Astrocyte of the cerebellum (primary cell): Measurements from ENCODE around the gene ANKRD34A.

ENCODE experiments used
- DNase-seq: peaks from one replicate; pipeline ENCODE4 v3.0.0-alpha.2; 2011; ENCODE audit warnings: low read depth
- H3K4me3 ChIP-seq: 2 replicates; pipeline ENCODE4 v1.5.1; 2011; ENCODE audit warnings: mild to moderate bottlenecking, low read depth, low read length, moderate library complexity
- in situ Hi-C: cut with HindIII; loops from 2 replicates; pipeline ENCODE4 v1.10.0; 2017; ENCODE audit warnings: low sequenced_read_pairs
- TF ChIP-seq, protein P1 (sequence below): IDR thresholded peaks from 2 replicates; pipeline ENCODE4 v1.5.1; 2012; ENCODE audit warnings: low read length, low read depth, moderate library complexity, mild to moderate bottlenecking; ENCODE audit errors: missing control alignments

ANKRD34A gene

GRCh38 chr1:145994391-145995120 lies 30.2 kb upstream of the ANKRD34A start:
- in situ Hi-C loops, result no loop called here
- DNase-seq, result no peak

DNA sequence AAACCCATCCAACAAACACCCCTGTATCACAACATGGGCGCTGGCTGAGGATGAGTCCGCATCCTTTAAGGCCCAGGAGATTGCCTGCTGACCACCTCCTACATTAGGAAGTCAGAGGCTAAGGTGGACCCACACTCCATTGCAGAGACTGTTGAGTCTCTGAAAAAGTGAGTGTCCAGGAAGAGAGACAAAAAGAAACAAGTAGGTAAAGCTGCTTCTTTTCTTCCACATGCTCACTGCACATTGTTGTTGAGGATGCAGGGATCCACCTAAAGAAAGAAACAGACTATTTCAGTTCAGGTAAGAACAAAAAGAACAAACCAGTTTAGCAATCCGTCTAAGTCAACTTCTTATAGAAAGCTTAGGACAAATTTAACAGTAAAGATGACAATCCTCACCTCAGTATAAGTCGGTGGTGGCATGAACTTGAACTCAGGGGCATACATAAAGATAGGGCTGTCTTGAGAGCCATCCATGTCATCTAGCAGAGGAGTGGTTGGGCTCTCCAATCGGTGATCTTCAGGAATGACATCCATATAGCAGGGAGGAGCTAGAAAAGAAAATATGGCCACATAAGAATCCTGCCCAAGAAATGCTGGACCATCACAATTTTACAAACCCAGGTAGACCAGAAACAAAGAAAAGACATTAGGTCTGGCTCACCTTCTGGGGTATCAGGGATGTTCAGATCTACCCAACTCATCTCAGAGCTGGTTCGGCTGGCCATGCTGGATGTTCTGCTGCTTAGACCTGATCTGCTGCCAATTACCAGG lies 29.4 kb upstream of the ANKRD34A start:
- H3K4me3 ChIP-seq, result peak overlapping the region; percentile 65
- DNase-seq, result no peak
- TF ChIP-seq, protein P1, sequence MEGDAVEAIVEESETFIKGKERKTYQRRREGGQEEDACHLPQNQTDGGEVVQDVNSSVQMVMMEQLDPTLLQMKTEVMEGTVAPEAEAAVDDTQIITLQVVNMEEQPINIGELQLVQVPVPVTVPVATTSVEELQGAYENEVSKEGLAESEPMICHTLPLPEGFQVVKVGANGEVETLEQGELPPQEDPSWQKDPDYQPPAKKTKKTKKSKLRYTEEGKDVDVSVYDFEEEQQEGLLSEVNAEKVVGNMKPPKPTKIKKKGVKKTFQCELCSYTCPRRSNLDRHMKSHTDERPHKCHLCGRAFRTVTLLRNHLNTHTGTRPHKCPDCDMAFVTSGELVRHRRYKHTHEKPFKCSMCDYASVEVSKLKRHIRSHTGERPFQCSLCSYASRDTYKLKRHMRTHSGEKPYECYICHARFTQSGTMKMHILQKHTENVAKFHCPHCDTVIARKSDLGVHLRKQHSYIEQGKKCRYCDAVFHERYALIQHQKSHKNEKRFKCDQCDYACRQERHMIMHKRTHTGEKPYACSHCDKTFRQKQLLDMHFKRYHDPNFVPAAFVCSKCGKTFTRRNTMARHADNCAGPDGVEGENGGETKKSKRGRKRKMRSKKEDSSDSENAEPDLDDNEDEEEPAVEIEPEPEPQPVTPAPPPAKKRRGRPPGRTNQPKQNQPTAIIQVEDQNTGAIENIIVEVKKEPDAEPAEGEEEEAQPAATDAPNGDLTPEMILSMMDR, result no peak
- in situ Hi-C loops, result no loop called here

More at GRCh38 chr1:145994391-145995120, 30.2 kb upstream of the ANKRD34A start:
- H3K4me3 ChIP-seq, result peak overlapping the region; percentile 65
- TF ChIP-seq, protein P1, result no peak

DNA sequence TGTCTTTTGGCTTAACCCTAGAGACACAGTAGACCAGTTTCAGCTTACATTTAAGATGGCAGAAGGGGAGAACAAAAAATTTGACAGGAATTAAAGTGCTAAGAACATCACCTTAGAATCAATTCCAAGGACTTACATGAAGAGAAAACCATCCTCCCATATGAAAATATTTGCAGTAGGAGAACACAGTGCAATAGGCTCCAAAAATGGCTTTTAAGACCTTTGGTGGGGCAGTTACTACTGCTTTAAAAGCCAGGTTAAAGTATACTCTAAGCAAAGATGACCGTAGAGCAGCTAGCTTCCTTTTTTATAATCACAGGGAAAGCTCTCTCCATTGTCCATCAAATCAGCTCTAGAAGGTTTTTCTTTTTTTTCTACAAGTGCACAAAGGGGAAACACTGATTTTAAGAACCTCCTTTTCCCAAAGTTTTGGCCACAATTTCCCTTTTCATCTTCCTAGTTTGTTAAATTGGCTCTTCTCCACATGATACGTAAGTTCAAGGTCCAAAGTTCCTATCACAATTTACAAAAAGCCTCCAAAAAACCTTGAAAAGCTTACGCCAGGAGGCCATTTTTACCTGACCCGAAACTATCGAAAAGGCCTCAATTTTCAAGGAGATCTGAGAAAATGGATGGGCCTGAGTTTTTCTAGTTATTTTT lies 28.7 kb upstream of the ANKRD34A start:
- TF ChIP-seq, protein P1, result no peak
- in situ Hi-C loops, result no loop called here
- H3K4me3 ChIP-seq, result peak overlapping the region; percentile 65
- no peak for DNase-seq

DNA sequence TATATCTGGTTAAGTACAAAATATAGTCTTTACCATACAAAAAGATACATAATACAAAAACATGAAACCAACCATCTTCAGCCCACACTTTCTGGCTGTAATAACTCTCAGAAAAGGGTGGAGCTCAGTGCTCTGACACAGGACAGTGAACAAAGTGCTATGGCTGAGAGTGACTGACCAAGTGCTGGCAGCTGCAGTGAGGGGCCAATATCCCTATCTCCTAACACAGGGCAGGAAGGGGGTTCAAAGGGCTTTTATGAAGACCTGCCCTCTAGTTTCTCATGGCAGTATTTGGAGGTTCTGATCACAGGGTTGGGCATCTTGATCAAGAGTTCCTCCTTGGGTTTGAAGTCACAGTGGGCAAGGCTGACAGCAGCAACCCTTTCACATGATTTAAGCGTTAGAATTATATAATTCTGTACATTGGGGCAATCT lies 28.1 kb upstream of the ANKRD34A start:
- H3K4me3 ChIP-seq, result peak overlapping the region; percentile 65
- no peak for DNase-seq
- in situ Hi-C loops, result no loop called here

GRCh38 chr1:145991735-145992412 lies 27.5 kb upstream of the ANKRD34A start:
- H3K4me3 ChIP-seq, result peak overlapping the region; percentile 65
- in situ Hi-C loops, result no loop called here
- DNase-seq, result no peak
- TF ChIP-seq, protein P1, result no peak

More for the DNA sequence above, 28.1 kb upstream of the ANKRD34A start:
- TF ChIP-seq, protein P1, result no peak

- in situ Hi-C loops, result no loop called here
- no peak overlapping the region for H3K4me3 ChIP-seq
- TF ChIP-seq, protein P1, result no peak
- no peak for DNase-seq
These were observed 26.0 kb upstream of the ANKRD34A start for GRCh38 chr1:145990249-145990855.
